Loucy (cell line): ENCODE measurements around the gene SFSWAP.

Experiments used
- H2AFZ ChIP-seq: fragments of 200-600 bp; sonication (generic); 2 replicates; pipeline ENCODE4 v1.6.0; 2016; ENCODE audit warnings: antibody characterized with exemption, mild to moderate bottlenecking, low read length, moderate library complexity
- H3F3A ChIP-seq: fragments of 200-600 bp; 2 replicates; pipeline ENCODE4 v1.6.0; 2016; ENCODE audit warnings: antibody characterized with exemption, low read depth, mild to moderate bottlenecking
- H3K27me3 ChIP-seq: fragments of 200-600 bp; sonication (generic); 2 replicates; pipeline ENCODE4 v1.6.1; 2014; ENCODE audit warnings: low read length, mild to moderate bottlenecking; ENCODE audit not compliant: insufficient read depth, poor library complexity, severe bottlenecking
- H3K36me3 ChIP-seq: fragments of 200-600 bp; sonication (generic); 2 replicates; pipeline ENCODE4 v1.6.1; 2016; ENCODE audit warnings: low read length; ENCODE audit not compliant: insufficient read depth
- H3K4me1 ChIP-seq: fragments of 200-600 bp; sonication (generic); 2 replicates; pipeline ENCODE4 v1.5.1; 2014; ENCODE audit warnings: low read length, mild to moderate bottlenecking; ENCODE audit not compliant: insufficient read depth, poor library complexity, severe bottlenecking
- H3K4me2 ChIP-seq: fragments of 200-600 bp; sonication (generic); 2 replicates; pipeline ENCODE4 v1.6.0; 2014; ENCODE audit warnings: antibody characterized with exemption, low read length, low read depth, mild to moderate bottlenecking; ENCODE audit not compliant: poor library complexity, severe bottlenecking
- H3K4me3 ChIP-seq: fragments of 200-600 bp; sonication (generic); 2 replicates; pipeline ENCODE4 v1.5.1; 2014; ENCODE audit warnings: low read length, mild to moderate bottlenecking, mixed read lengths; ENCODE audit not compliant: poor library complexity, severe bottlenecking
- H3K79me2 ChIP-seq: fragments of 200-600 bp; sonication (generic); 2 replicates; pipeline ENCODE4 v1.6.1; 2014; ENCODE audit warnings: low read length; ENCODE audit not compliant: insufficient read depth
- H3K9ac ChIP-seq: fragments of 200-600 bp; sonication (generic); 2 replicates; pipeline ENCODE4 v1.6.0; 2014; ENCODE audit warnings: mild to moderate bottlenecking, low read depth, low read length, moderate library complexity; ENCODE audit not compliant: poor library complexity, severe bottlenecking
- H3K9me2 ChIP-seq: fragments of 200-600 bp; sonication (generic); replicated peaks from 2 replicates; pipeline ENCODE4 v1.6.1; 2016; ENCODE audit warnings: low read depth, low read length, mixed read lengths
- H3K9me3 ChIP-seq: fragments of 200-600 bp; sonication (generic); 2 replicates; pipeline ENCODE4 v1.6.1; 2014; ENCODE audit warnings: mild to moderate bottlenecking, antibody characterized with exemption, low read length, low read depth; ENCODE audit not compliant: insufficient read depth
- H4K20me1 ChIP-seq: fragments of 200-600 bp; sonication (generic); 2 replicates; pipeline ENCODE4 v1.6.0; 2014; ENCODE audit warnings: antibody characterized with exemption, low read length, mild to moderate bottlenecking; ENCODE audit not compliant: insufficient read depth, poor library complexity, severe bottlenecking
- CTCF ChIP-seq: fragments of 200-600 bp; sonication (generic); conservative IDR thresholded peaks from 2 replicates; pipeline ENCODE4 v1.5.1; 2014; ENCODE audit warnings: mild to moderate bottlenecking, antibody characterized with exemption, low read length
- EZH2phosphoT487 ChIP-seq: fragments of 200-600 bp; IDR thresholded peaks from 2 replicates; pipeline ENCODE4 v1.6.1; 2018; ENCODE audit warnings: antibody characterized with exemption, mild to moderate bottlenecking, moderate library complexity, borderline replicate concordance

Gene SFSWAP

GRCh38 chr12:131799828-131800593 lies 89.1 kb downstream of the SFSWAP start:
- peak overlapping the region; percentile 53 for H3K9ac ChIP-seq
- TF ChIP-seq EZH2phosphoT487 (no peak), CTCF (no peak)
- peaks cover 36% of the 10 kb centered on the region for H3K4me1 ChIP-seq
- H3K36me3 ChIP-seq: peaks cover 21% of the 10 kb centered on the region; the same call in 1 of the 2 replicates
- peak overlapping the region; percentile 59 for H3K4me3 ChIP-seq
- no peaks in the 10 kb centered on the region for H3F3A ChIP-seq
- H3K79me2 ChIP-seq: no peaks in the 10 kb centered on the region
- H4K20me1 ChIP-seq: no peaks in the 10 kb centered on the region
- H3K9me3 ChIP-seq: no peaks in the 10 kb centered on the region
- H2AFZ ChIP-seq: no peak overlapping the region
- H3K4me2 ChIP-seq: peak overlapping the region; percentile 63
- H3K9me2 ChIP-seq: no peaks in the 10 kb centered on the region
- no peaks in the 10 kb centered on the region for H3K27me3 ChIP-seq

GRCh38 chr12:131800594-131801135 lies 89.8 kb downstream of the SFSWAP start:
- no peak overlapping the region for H2AFZ ChIP-seq
- H3F3A ChIP-seq: no peaks in the 10 kb centered on the region
- peaks cover 32% of the 10 kb centered on the region for H3K4me1 ChIP-seq
- TF ChIP-seq CTCF (no peak), EZH2phosphoT487 (no peak)
- H3K9me3 ChIP-seq: no peaks in the 10 kb centered on the region
- H3K79me2 ChIP-seq: no peaks in the 10 kb centered on the region
- H3K9ac ChIP-seq: peak overlapping the region; percentile 53
- peak overlapping the region; percentile 59 for H3K4me3 ChIP-seq
- H4K20me1 ChIP-seq: no peaks in the 10 kb centered on the region
- H3K27me3 ChIP-seq: no peaks in the 10 kb centered on the region
- peaks cover 15% of the 10 kb centered on the region; the same call in 1 of the 2 replicates for H3K36me3 ChIP-seq
- peak overlapping the region; percentile 63 for H3K4me2 ChIP-seq
- no peaks in the 10 kb centered on the region for H3K9me2 ChIP-seq

- peaks cover 32% of the 10 kb centered on the region for H3K4me1 ChIP-seq
- peak overlapping the region; percentile 63 for H3K4me2 ChIP-seq
- peak overlapping the region; percentile 59 for H3K4me3 ChIP-seq
- H3K9me3 ChIP-seq: no peaks in the 10 kb centered on the region
- H3K79me2 ChIP-seq: no peaks in the 10 kb centered on the region
- no peak overlapping the region for H3K9ac ChIP-seq
- H3K9me2 ChIP-seq: no peaks in the 10 kb centered on the region
- no peaks in the 10 kb centered on the region for H3F3A ChIP-seq
- TF ChIP-seq CTCF: no peak
- TF ChIP-seq EZH2phosphoT487: no peak
- no peaks in the 10 kb centered on the region for H4K20me1 ChIP-seq
- H2AFZ ChIP-seq: no peak overlapping the region
- peaks cover 15% of the 10 kb centered on the region; the same call in 1 of the 2 replicates for H3K36me3 ChIP-seq
- H3K27me3 ChIP-seq: no peaks in the 10 kb centered on the region
Measured at GRCh38 chr12:131801254-131801866, 90.5 kb downstream of the SFSWAP start.
